ENCODE data around the gene NRF1. TPM values are rescaled to one million over a fixed set of nuclear protein-coding genes. Genes with fewer than 3 reads are reported as not detected.

The NRF1 gene
- total and polyA plus RNA-seq, 5 donors: 5.7 to 20.0 (median 18.8) TPM

- intact Hi-C loops (cut with DNase I): no loop called here
- WGBS: 78% methylated on average over 15 of the region's 15 CpGs
- DNase-seq (no peak), ATAC-seq (no peak)
- Histone ChIP-seq H3K4me1 (ENCODE audit: control insufficient read depth, insufficient read depth, low read length) (no peaks in the 10 kb centered on the region), H3K27me3 (ENCODE audit: control insufficient read depth, insufficient read depth) (no peaks in the 10 kb centered on the region), H3K4me3 (ENCODE audit: low read length) (no peak overlapping the region), H3K27ac (ENCODE audit: low read length) (no peak overlapping the region), H3K9me3 (ENCODE audit: control insufficient read depth, low read length) (no peaks in the 10 kb centered on the region)
These were observed 161.2 kb downstream of the NRF1 start for GRCh38 chr7:129772646-129773280.

GRCh38 chr7:129773328-129773731 is 161.8 kb downstream of the NRF1 start:
- Histone ChIP-seq H3K9me3 (ENCODE audit: control insufficient read depth, low read length) (no peaks in the 10 kb centered on the region), H3K4me1 (ENCODE audit: control insufficient read depth, insufficient read depth, low read length) (no peaks in the 10 kb centered on the region), H3K27ac (ENCODE audit: low read length) (no peak overlapping the region), H3K4me3 (ENCODE audit: low read length) (no peak overlapping the region), H3K27me3 (ENCODE audit: control insufficient read depth, insufficient read depth) (no peaks in the 10 kb centered on the region)
- WGBS: 82% methylated on average over 5 of the region's 5 CpGs
- intact Hi-C loops (cut with DNase I): no loop called here
- DNase-seq (no peak), ATAC-seq (no peak)

- no peak for DNase-seq
- no peak for ATAC-seq
- intact Hi-C loops (cut with DNase I): no loop called here
- WGBS: 98% methylated on average over 3 of the region's 3 CpGs
- H3K4me1 ChIP-seq (ENCODE audit: control insufficient read depth, insufficient read depth, low read length): no peaks in the 10 kb centered on the region
- H3K27ac ChIP-seq (ENCODE audit: low read length): no peak overlapping the region
- no peaks in the 10 kb centered on the region for H3K9me3 ChIP-seq (ENCODE audit: control insufficient read depth, low read length)
- no peak overlapping the region for H3K4me3 ChIP-seq (ENCODE audit: low read length)
- H3K27me3 ChIP-seq (ENCODE audit: control insufficient read depth, insufficient read depth): no peaks in the 10 kb centered on the region
These were observed 162.4 kb downstream of the NRF1 start for GRCh38 chr7:129773871-129774270.

DNA sequence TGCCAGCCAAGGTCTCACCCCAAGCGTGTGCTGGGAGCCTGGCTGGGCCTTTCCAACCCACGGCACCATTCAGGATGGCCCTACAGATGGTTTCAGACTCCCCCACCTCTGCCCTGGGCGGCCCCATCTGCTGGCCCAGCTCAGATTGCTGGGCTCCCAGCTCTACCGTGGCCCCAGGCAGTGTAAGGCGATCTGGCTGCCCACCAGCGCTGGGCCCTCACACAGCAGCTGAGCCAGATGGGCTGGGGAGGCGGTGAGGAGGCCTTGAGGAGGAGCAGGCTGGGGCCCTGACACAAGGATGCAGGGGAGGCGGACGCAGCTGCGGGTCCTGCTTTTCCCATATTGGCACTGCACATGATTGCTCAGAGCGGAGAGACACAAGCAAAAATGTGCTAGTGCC is 162.8 kb downstream of the NRF1 start:
- no peak for DNase-seq
- ATAC-seq: no peak
- intact Hi-C loops (cut with DNase I): no loop called here
- Histone ChIP-seq H3K27me3 (ENCODE audit: control insufficient read depth, insufficient read depth) (no peaks in the 10 kb centered on the region), H3K4me3 (ENCODE audit: low read length) (no peak overlapping the region), H3K4me1 (ENCODE audit: control insufficient read depth, insufficient read depth, low read length) (no peaks in the 10 kb centered on the region), H3K27ac (ENCODE audit: low read length) (no peak overlapping the region), H3K9me3 (ENCODE audit: control insufficient read depth, low read length) (no peaks in the 10 kb centered on the region)
- 88% methylated on average over 11 of the region's 11 CpGs for WGBS

GRCh38 chr7:129774871-129775694 is 163.6 kb downstream of the NRF1 start:
- H3K27me3 ChIP-seq (ENCODE audit: control insufficient read depth, insufficient read depth): no peaks in the 10 kb centered on the region
- no peak overlapping the region for H3K4me3 ChIP-seq (ENCODE audit: low read length)

DNA sequence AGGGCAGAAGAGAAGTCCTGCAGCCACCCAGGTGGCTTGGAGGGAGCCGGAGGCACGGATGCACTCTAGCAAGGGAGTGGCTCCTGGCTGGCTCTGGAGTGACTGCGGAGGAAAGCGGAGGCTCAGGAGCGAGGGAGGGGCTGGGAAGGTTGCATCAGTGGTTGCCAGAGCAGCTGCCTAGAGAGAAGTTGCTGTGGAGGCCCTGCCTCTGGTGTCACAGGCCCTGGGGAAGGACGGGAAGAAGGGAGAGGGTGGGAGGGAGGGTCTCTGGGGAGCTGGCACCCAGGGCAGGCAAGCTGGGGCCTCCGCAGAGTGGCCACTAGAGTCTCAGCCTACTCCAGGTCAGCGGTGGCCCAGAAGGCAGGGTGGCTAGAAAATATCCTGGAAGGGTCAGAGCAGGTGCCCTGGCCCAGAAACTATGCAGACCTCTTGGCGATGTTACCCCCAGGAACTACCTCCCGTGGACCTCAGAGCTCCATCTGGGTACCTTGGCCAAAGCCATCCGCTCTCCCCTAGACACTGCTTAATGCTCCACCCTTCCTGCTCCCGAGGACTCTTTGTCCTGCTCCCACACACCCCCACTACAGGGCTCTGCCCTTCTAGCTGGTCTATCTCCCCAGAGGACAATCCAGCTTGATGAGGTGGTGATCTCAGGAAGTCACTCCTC is 164.3 kb downstream of the NRF1 start:
- Histone ChIP-seq H3K27me3 (ENCODE audit: control insufficient read depth, insufficient read depth) (no peaks in the 10 kb centered on the region), H3K4me3 (ENCODE audit: low read length) (no peak overlapping the region), H3K4me1 (ENCODE audit: control insufficient read depth, insufficient read depth, low read length) (no peaks in the 10 kb centered on the region), H3K9me3 (ENCODE audit: control insufficient read depth, low read length) (no peaks in the 10 kb centered on the region), H3K27ac (ENCODE audit: low read length) (no peak overlapping the region)
- ATAC-seq: no peak
- WGBS: 70% methylated on average over 12 of the region's 12 CpGs
- intact Hi-C loops (cut with DNase I): no loop called here
- DNase-seq: peak in 1 of 3 donors; percentile 9

More at GRCh38 chr7:129774871-129775694, 163.6 kb downstream of the NRF1 start:
- Histone ChIP-seq H3K9me3 (ENCODE audit: control insufficient read depth, low read length) (no peaks in the 10 kb centered on the region), H3K4me1 (ENCODE audit: control insufficient read depth, insufficient read depth, low read length) (no peaks in the 10 kb centered on the region), H3K27ac (ENCODE audit: low read length) (no peak overlapping the region)
- no peak for ATAC-seq
- intact Hi-C loops (cut with DNase I): no loop called here
- WGBS: 90% methylated on average over 18 of the region's 18 CpGs
- DNase-seq: peak in 1 of 3 donors; percentile 22

DNA sequence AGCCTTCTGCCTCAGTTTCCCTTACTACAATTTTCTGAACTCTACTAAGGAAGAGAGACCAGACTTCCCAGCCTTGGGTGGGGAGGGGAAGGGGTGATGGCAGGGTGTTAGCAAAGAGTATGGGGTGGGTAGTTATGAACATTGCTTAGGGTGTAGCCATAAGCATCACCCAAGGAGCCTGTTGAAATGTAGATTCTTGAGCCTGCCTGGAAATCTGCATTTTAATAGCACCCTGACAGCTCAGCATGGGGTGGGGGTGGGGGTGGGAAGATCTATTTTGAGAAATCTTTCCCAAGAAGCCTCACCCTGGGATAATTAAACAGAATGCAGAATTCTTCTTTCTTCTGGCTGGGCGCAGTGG is 164.8 kb downstream of the NRF1 start:
- H3K4me1 ChIP-seq (ENCODE audit: control insufficient read depth, insufficient read depth, low read length): no peaks in the 10 kb centered on the region
- DNase-seq (no peak), ATAC-seq (no peak)
- no peak overlapping the region for H3K4me3 ChIP-seq (ENCODE audit: low read length)
- H3K27ac ChIP-seq (ENCODE audit: low read length): no peak overlapping the region
- 80% methylated on average over 1 of the region's 1 CpG for WGBS
- no peaks in the 10 kb centered on the region for H3K27me3 ChIP-seq (ENCODE audit: control insufficient read depth, insufficient read depth)
- intact Hi-C loops (cut with DNase I): no loop called here
- H3K9me3 ChIP-seq (ENCODE audit: control insufficient read depth, low read length): no peaks in the 10 kb centered on the region

DNA sequence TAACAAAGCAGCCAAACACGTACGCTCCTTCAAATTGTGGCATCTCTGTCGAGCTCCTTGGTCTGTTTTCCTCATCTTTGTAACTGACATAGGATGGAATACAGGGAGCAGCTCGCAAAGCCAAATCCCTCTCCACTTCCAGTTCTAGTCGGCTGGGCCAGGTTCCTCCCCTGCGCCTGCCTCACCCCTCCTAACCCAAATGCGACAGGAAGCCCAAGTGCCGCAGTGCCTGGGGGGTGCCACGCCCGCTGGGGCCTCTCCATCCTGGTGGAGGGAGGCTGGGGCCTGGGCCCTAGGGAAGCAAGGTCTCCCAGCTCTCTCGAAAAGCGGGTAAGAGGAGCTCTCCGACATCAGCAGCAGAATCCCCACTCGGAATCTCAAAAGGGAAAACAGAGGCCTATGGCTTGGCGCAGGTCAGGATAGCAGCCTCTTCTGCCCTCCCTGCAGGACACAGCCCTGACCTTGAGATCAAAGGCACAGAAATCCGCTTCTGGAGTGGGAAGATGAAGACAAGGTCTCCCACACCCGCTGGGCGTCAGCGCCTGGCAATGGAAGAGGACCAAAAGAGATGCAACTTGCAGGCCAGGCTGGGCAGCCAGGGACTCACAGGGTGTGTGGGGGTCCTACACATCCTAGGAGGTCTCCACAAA is 165.8 kb downstream of the NRF1 start:
- 50% methylated on average over 19 of the region's 19 CpGs for WGBS
- ATAC-seq (no peak), DNase-seq (no peak)
- H3K27me3 ChIP-seq (ENCODE audit: control insufficient read depth, insufficient read depth): no peaks in the 10 kb centered on the region
- intact Hi-C loops (cut with DNase I): no loop called here
- no peaks in the 10 kb centered on the region for H3K4me1 ChIP-seq (ENCODE audit: control insufficient read depth, insufficient read depth, low read length)
- H3K9me3 ChIP-seq (ENCODE audit: control insufficient read depth, low read length): no peaks in the 10 kb centered on the region
- H3K4me3 ChIP-seq (ENCODE audit: low read length): no peak overlapping the region
- no peak overlapping the region for H3K27ac ChIP-seq (ENCODE audit: low read length)

DNA sequence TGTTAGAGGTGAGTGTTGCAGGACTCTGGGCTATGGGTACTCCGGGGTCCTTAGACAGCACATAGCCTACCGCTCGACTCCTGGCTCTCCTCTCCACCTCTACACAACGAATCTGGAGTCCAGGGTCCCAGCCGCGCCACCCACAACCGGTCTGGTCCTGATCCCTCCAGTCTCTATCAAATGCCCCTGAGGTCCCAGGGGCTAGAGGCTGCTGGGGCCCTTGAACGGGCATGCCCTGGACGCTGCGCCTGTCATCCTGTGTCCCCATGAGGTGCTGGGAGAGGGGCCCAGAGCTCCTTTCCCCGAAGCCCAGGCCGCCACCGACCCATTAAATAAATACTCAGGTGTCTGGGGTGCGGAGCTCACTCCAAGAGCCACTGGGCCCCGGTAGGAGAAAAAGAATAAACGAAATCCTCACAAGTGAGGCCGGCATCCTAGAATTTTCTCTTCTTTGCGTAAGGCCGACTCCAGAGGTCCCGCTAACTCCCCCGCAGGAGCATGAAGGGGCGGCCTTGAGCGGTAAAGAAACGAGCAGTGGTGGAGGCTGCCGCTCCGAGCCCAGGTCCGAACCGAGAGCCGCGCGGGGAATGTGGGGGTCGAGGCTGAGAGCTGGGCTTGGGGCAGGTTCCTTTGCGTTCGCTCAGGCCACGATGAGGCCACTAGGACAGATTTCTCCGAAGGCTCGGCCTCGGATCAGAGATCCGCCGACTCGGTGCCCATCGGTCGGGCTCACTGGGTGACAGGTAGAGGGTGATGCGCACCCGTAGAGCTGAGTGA is 166.7 kb downstream of the NRF1 start:
- ATAC-seq (no peak), DNase-seq (no peak)
- Histone ChIP-seq H3K9me3 (ENCODE audit: control insufficient read depth, low read length) (no peaks in the 10 kb centered on the region), H3K27ac (ENCODE audit: low read length) (no peak overlapping the region), H3K27me3 (ENCODE audit: control insufficient read depth, insufficient read depth) (no peaks in the 10 kb centered on the region), H3K4me3 (ENCODE audit: low read length) (no peak overlapping the region), H3K4me1 (ENCODE audit: control insufficient read depth, insufficient read depth, low read length) (no peaks in the 10 kb centered on the region)
- intact Hi-C loops (cut with DNase I): no loop called here
- 14% methylated on average over 45 of the region's 45 CpGs for WGBS

- WGBS: 1% methylated on average over 84 of the region's 84 CpGs
- DNase-seq: no peak
- peak overlapping the region; percentile 49 for H3K4me3 ChIP-seq (ENCODE audit: low read length)
- no peaks in the 10 kb centered on the region for H3K9me3 ChIP-seq (ENCODE audit: control insufficient read depth, low read length)
- no peaks in the 10 kb centered on the region for H3K4me1 ChIP-seq (ENCODE audit: control insufficient read depth, insufficient read depth, low read length)
- H3K27ac ChIP-seq (ENCODE audit: low read length): no peak overlapping the region
- intact Hi-C loops (cut with DNase I): no loop called here
- H3K27me3 ChIP-seq (ENCODE audit: control insufficient read depth, insufficient read depth): no peaks in the 10 kb centered on the region
- no peak for ATAC-seq
These were observed 167.5 kb downstream of the NRF1 start for GRCh38 chr7:129778770-129779601.

Data from right cardiac atrium (tissue), 5 donors.